Breast epithelium (tissue), 4 donors: ENCODE data around the gene GPI. TPM values are rescaled to one million over a fixed set of nuclear protein-coding genes. Genes with fewer than 3 reads are reported as not detected.

Experiments
- DNase-seq, 2 donors: peaks; one replicate each; pipeline ENCODE4 v3.0.0-alpha.2; 2019; ENCODE audit warnings: low spot score in 2 of 2
- H3K27ac ChIP-seq, 2 donors: fragments of 200-600 bp; sonication (generic) in 1 of 2; one replicate each; pipeline ENCODE4 v1.5.1; 2016 to 2019; ENCODE audit warnings: mild to moderate bottlenecking in 1 of 2
- H3K27me3 ChIP-seq, 2 donors: fragments of 200-600 bp; sonication (generic) in 1 of 2; one replicate each; pipeline versions ENCODE4 v1.5.1 to v1.6.0; 2017 to 2019; ENCODE audit warnings: control low read depth in 1 of 2, mild to moderate bottlenecking in 1 of 2
- H3K36me3 ChIP-seq: fragments of 200-600 bp; one replicate; pipeline ENCODE4 v1.5.1; 2019
- H3K4me1 ChIP-seq, 2 donors: fragments of 200-600 bp; sonication (generic); one replicate each; pipeline ENCODE4 v1.5.1; 2016 to 2019; ENCODE audit warnings: control low read depth in 1 of 2
- H3K4me3 ChIP-seq, 3 donors: fragments of 200-600 bp; sonication (generic); 1 replicate in 2 of 3; 2 replicates in 1 of 3; pipeline ENCODE4 v1.5.1; 2016 to 2019; ENCODE audit warnings: mild to moderate bottlenecking in 3 of 3, moderate library complexity in 2 of 3
- H3K9me3 ChIP-seq, 2 donors: fragments of 200-600 bp; sonication (generic) in 1 of 2; one replicate each; pipeline ENCODE4 v1.5.1; 2016 to 2019; ENCODE audit warnings: control low read depth in 1 of 2
- POLR2A ChIP-seq: fragments of 450-650 bp; IDR thresholded peaks from one replicate; pipeline ENCODE4 v1.6.1; 2016; ENCODE audit warnings: antibody characterized with exemption, mild to moderate bottlenecking, moderate library complexity
- POLR2AphosphoS5 ChIP-seq, 3 donors: sonication (generic); formaldehyde crosslinking; IDR thresholded peaks; one replicate each; pipeline ENCODE4 v1.6.1; 2017; ENCODE audit warnings: antibody characterized with exemption in 3 of 3
- intact Hi-C: fragments of 100-400 bp; cut with DNase I; formaldehyde crosslinking; loops from one replicate; pipeline ENCODE4 v1.15.1; 2023; ENCODE audit warnings: low total_unique reads
- total RNA-seq, 3 donors: library from RNA; depleted of rRNA; stranded (reverse); fragments of >200 nt; gene quantifications; one replicate each; pipeline ENCODE4 v1.1.0, GENCODE V29; 2016
- TF ChIP-seq, protein P1 (sequence below), 3 donors: fragments of 450-650 bp; IDR thresholded peaks; one replicate each; pipeline ENCODE4 v1.5.1; 2016 to 2017; ENCODE audit warnings: antibody characterized with exemption in 3 of 3, mild to moderate bottlenecking in 3 of 3, moderate library complexity in 3 of 3

GPI gene
- total RNA-seq, 3 donors from 2014 or later: 97.9 to 130 (median 113) TPM

GRCh38 chr19:34364462-34364829 is 550 bp upstream of the GPI start:
- intact Hi-C loops: no loop called here
- Histone ChIP-seq H3K4me3 (peak overlapping the region; percentile 94 to 95 (median 95)), H3K27ac (peak overlapping the region in 1 of 2 donors; percentile 73)

DNA sequence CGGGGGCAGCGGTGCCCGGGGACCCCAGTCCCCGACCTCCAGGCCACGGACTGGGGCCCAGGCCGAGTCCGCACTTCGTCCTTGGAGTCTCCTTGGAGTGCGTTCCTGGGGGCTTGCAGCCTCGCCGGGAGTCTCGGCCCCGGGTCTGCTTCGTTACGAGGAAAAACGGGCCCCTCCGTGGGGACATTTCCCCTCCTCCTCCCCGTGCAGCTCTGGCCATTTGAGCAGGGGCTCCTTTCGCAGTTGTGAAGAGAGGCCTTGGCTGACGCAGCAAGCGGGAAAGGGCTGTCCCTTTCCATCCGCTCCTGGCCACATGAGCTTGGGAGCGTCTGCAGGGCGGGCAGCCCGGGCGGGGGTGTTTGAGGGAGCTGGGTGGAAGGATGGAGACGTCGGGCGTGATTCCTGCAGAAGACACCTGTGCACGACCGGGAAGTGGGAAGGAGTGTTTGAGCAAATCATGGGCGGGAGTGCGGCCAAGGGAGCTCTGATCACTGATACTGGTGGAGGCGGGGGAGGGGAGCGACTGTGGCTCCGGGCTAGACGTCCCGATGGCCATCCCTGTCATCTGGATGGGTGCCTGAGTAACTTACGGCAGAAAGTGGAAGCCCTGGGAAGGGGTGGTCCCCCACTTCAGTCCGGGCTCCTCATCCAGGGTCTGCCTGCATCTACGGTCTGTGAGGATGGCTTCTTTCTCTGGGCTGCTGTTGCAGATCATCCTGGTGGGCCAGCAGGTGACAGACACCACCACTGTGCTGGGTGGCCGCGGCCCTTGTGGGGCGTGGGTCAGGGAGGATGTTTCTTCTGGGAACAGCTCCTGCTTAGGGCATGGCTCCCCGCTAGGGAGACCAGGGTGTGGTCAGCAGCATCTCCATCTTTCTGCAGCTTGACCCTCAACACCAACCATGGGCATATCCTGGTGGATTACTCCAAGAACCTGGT is 736 bp downstream of the GPI start:
- TF ChIP-seq, protein P1, sequence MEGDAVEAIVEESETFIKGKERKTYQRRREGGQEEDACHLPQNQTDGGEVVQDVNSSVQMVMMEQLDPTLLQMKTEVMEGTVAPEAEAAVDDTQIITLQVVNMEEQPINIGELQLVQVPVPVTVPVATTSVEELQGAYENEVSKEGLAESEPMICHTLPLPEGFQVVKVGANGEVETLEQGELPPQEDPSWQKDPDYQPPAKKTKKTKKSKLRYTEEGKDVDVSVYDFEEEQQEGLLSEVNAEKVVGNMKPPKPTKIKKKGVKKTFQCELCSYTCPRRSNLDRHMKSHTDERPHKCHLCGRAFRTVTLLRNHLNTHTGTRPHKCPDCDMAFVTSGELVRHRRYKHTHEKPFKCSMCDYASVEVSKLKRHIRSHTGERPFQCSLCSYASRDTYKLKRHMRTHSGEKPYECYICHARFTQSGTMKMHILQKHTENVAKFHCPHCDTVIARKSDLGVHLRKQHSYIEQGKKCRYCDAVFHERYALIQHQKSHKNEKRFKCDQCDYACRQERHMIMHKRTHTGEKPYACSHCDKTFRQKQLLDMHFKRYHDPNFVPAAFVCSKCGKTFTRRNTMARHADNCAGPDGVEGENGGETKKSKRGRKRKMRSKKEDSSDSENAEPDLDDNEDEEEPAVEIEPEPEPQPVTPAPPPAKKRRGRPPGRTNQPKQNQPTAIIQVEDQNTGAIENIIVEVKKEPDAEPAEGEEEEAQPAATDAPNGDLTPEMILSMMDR (IDR thresholded peaks at IDR 0.05): no peak
- no peak for TF ChIP-seq POLR2A
- no peak for TF ChIP-seq POLR2AphosphoS5 (IDR thresholded peaks at IDR 0.05)
- intact Hi-C loops: no loop called here
- peak overlapping the region; percentile 94 to 95 (median 95) for H3K4me3 ChIP-seq
- no peaks in the 10 kb centered on the region for H3K27me3 ChIP-seq
- H3K27ac ChIP-seq: peak overlapping the region; percentile 73 to 81
- no peak for DNase-seq
- H3K9me3 ChIP-seq: no peaks in the 10 kb centered on the region
- H3K4me1 ChIP-seq: peaks cover 0 to 4% of the 10 kb centered on the region in 2 donors
- H3K36me3 ChIP-seq: no peaks in the 10 kb centered on the region

More at GRCh38 chr19:34364462-34364829, 550 bp upstream of the GPI start:
- DNase-seq: no peak
- H3K4me1 ChIP-seq: peaks cover 0 to 4% of the 10 kb centered on the region in 2 donors
- no peaks in the 10 kb centered on the region for H3K27me3 ChIP-seq
- H3K36me3 ChIP-seq: no peaks in the 10 kb centered on the region
- H3K9me3 ChIP-seq: no peaks in the 10 kb centered on the region
- TF ChIP-seq POLR2AphosphoS5 (IDR thresholded peaks at IDR 0.05) (no peak), POLR2A (no peak)
- TF ChIP-seq, protein P1 (IDR thresholded peaks at IDR 0.05): no peak

DNA sequence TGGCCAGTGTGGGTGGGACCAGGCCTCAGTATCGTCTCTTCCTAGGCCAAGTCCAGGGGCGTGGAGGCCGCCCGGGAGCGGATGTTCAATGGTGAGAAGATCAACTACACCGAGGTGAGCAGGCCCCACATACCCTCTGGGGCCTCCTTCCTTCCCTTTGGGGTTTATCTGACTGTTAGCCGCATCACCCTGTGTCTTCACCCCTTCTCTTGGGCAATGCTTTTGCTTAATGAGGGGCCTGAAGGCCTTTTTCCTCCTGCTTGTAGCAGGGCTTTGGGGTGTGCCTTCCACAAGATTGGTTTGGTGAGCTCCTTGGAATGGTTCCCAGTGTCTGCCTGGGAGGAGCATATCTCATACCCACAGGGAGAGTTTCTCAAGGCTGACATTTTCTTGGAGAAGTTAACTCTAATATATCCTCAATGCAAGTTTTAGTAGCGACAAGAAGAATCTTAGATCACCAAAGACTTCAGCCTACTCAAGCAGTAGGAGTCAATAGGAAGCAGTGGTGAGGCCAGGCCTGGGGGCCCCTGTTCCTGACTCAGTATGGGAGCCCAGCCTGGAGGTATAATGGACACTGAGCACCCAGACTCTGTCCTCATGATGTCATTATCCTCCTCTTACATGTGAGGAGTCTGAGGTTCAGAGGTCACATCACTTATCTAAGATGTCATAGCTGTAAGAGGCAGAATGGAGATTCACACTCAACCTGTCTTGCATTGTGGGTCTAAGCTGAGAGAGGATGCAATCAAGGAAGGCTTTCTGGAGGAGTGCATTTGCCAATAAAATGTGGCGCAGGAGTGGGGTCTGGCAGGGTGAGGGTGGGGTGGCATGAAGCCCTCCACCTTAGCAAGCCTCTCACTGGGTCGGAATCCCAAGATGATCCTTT is 2.0 kb downstream of the GPI start:
- Histone ChIP-seq H3K4me1 (peaks cover 0 to 4% of the 10 kb centered on the region in 2 donors), H3K36me3 (no peaks in the 10 kb centered on the region), H3K27ac (no peak overlapping the region), H3K4me3 (peak overlapping the region in 1 of 3 donors; percentile 95), H3K27me3 (no peaks in the 10 kb centered on the region), H3K9me3 (no peaks in the 10 kb centered on the region)
- TF ChIP-seq POLR2A (no peak), POLR2AphosphoS5 (IDR thresholded peaks at IDR 0.05) (no peak)
- TF ChIP-seq, protein P1 (IDR thresholded peaks at IDR 0.05): no peak
- no peak for DNase-seq
- intact Hi-C loops: no loop called here

- intact Hi-C loops: no loop called here
- peaks cover 0 to 4% of the 10 kb centered on the region in 2 donors for H3K4me1 ChIP-seq
- no peaks in the 10 kb centered on the region for H3K9me3 ChIP-seq
- no peak overlapping the region for H3K27ac ChIP-seq
- no peak overlapping the region for H3K4me3 ChIP-seq
- peaks cover 5% of the 10 kb centered on the region for H3K36me3 ChIP-seq
- TF ChIP-seq POLR2A (no peak), POLR2AphosphoS5 (IDR thresholded peaks at IDR 0.05) (no peak)
- TF ChIP-seq, protein P1 (IDR thresholded peaks at IDR 0.05): no peak
- no peaks in the 10 kb centered on the region for H3K27me3 ChIP-seq
- DNase-seq: no peak
Observed at GRCh38 chr19:34367624-34367957, 2.6 kb downstream of the GPI start.
